Kidney (tissue), 14 donors: Measurements from ENCODE around the gene NT5E. TPM values are rescaled to one million over a fixed set of nuclear protein-coding genes. Genes with fewer than 3 reads are reported as not detected.

Experiments used
- DNase-seq, 5 donors: peaks; one replicate each; pipeline ENCODE4 v3.0.0-alpha.2; 2013 to 2020
- FAIRE-seq: peaks from 2 replicates; lab custom pipeline; 2012; peaks lifted over from hg19 to GRCh38; lab: Jason Lieb, UNC
- H3K27ac ChIP-seq, 2 donors: one replicate each; pipeline ENCODE4 v1.7.0; 2013; ENCODE audit warnings: low read depth in 2 of 2, low read length in 2 of 2, inconsistent platforms in 1 of 2
- H3K27me3 ChIP-seq: one replicate; pipeline ENCODE4 v1.7.1; 2013; ENCODE audit warnings: low read length, inconsistent platforms; ENCODE audit not compliant: control insufficient read depth, insufficient read depth
- H3K36me3 ChIP-seq, 3 donors: one replicate each; pipeline versions ENCODE4 v1.7.0 to v1.7.1; 2013; ENCODE audit warnings: low read length in 3 of 3, control low read depth in 1 of 3, inconsistent platforms in 1 of 3; ENCODE audit not compliant: insufficient read depth in 3 of 3, control insufficient read depth in 2 of 3
- H3K4me1 ChIP-seq, 3 donors: one replicate each; pipeline versions ENCODE4 v1.7.0 to v1.7.1; 2013; ENCODE audit warnings: low read length in 3 of 3, inconsistent platforms in 1 of 3, low read depth in 1 of 3; ENCODE audit not compliant: control insufficient read depth in 2 of 3, insufficient read depth in 2 of 3
- H3K4me3 ChIP-seq, 3 donors: one replicate each; pipeline versions ENCODE4 v1.7.0 to v1.8.1; 2013; ENCODE audit warnings: low read length in 3 of 3, control low read depth in 1 of 3, inconsistent platforms in 1 of 3
- H3K9ac ChIP-seq, 3 donors: one replicate each; pipeline versions ENCODE4 v1.7.0 to v1.7.1; 2013; ENCODE audit warnings: low read length in 3 of 3, control low read depth in 1 of 3, inconsistent platforms in 1 of 3
- H3K9me3 ChIP-seq, 3 donors: one replicate each; pipeline versions ENCODE4 v1.7.0 to v1.7.1; 2013; ENCODE audit warnings: low read length in 3 of 3, control low read depth in 1 of 3, inconsistent platforms in 1 of 3; ENCODE audit not compliant: control insufficient read depth in 2 of 3, insufficient read depth in 1 of 3
- intact Hi-C: fragments of 100-400 bp; cut with DNase I; formaldehyde crosslinking; loops from one replicate; pipeline ENCODE4 v1.11.1; 2022
- polyA plus RNA-seq: library from polyadenylated mRNA; stranded (reverse); fragments of 350-450 nt; fragmentation: Illumina TruSeq; extraction: RNeasy Lipid Tissue Mini Kit (QIAGEN cat#74804); gene quantifications from one replicate; pipeline ENCODE4 v1.2.3, GENCODE V29; 2014; ENCODE audit warnings: low read depth, low replicate concordance; ENCODE audit not compliant: insufficient read depth
- total RNA-seq: library from RNA; stranded (reverse); fragmentation: NEBNext Ultra II Directional; extraction: Animal tissue kit (Norgen Biotek cat#: 25700); gene quantifications from one replicate; pipeline ENCODE4 v1.2.1, GENCODE V29; 2021
- TF ChIP-seq, protein P1 (sequence below): IDR thresholded peaks from 3 replicates; pipeline ENCODE4 v1.5.1; 2012; ENCODE audit warnings: mild to moderate bottlenecking, moderate library complexity, borderline replicate concordance; ENCODE audit not compliant: insufficient read depth; ENCODE audit errors: extremely low read depth
- donor health status: control.
- donor health status: control.
- donor health status: control.
- donor health status: control.
- donor health status: control.
- donor health status: DM: yes; HTN: yes; CAD: no.
- donor health status: Normal renal cell carcinoma (clear cell type).

The NT5E gene
- total and polyA plus RNA-seq, 2 donors from 2014 or later = 13.1 to 41.0 TPM

DNA sequence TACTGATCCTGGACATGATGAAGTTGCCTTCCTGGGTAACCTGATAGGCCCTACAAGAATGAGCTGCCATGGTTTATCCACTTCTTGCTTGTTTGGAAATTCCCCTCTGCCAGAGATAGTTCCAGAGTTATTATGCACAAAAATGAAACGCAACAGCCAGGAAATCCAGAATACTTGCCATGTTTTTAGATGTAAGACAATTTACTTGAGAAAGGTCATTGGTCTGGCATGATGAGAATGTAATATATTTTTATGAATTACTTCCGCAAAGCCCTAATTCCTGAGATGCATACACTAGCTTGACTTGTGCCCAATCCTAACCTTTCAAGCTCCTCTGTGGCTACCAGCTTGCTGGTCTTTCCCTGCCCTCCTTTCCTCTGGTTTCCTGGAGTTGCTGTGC is 27.9 kb upstream of the NT5E start:
- Histone ChIP-seq H3K9me3 (peaks cover 0 to 4% (median 0%) of the 10 kb centered on the region in 3 donors), H3K36me3 (no peaks in the 10 kb centered on the region), H3K4me3 (no peak overlapping the region), H3K4me1 (no peaks in the 10 kb centered on the region), H3K27me3 (no peaks in the 10 kb centered on the region), H3K27ac (no peak overlapping the region), H3K9ac (no peak overlapping the region)
- FAIRE-seq (no peak), DNase-seq (no peak)
- TF ChIP-seq, protein P1, sequence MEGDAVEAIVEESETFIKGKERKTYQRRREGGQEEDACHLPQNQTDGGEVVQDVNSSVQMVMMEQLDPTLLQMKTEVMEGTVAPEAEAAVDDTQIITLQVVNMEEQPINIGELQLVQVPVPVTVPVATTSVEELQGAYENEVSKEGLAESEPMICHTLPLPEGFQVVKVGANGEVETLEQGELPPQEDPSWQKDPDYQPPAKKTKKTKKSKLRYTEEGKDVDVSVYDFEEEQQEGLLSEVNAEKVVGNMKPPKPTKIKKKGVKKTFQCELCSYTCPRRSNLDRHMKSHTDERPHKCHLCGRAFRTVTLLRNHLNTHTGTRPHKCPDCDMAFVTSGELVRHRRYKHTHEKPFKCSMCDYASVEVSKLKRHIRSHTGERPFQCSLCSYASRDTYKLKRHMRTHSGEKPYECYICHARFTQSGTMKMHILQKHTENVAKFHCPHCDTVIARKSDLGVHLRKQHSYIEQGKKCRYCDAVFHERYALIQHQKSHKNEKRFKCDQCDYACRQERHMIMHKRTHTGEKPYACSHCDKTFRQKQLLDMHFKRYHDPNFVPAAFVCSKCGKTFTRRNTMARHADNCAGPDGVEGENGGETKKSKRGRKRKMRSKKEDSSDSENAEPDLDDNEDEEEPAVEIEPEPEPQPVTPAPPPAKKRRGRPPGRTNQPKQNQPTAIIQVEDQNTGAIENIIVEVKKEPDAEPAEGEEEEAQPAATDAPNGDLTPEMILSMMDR = no peak
- intact Hi-C loops = no loop called here

DNA sequence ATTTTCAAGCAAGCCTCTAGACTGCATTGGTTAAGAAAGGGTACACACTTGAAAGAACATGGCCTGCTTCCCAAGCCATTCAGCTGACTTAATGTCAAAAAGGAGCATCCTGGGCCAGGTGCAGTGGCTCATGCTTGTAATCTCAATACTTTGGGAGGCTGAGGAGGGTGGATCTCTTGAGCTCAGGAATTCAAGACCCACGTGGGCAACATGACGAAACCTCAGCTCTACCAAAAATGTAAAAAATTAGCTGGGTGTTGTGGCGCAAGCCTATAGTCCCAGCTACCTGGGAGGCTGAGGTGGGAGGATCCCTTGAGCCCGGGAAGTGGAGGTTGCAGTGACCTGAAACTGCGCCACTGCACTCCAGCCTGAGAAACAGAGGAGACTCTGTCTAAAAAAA is 26.9 kb upstream of the NT5E start:
- Histone ChIP-seq H3K4me3 (no peak overlapping the region), H3K27ac (no peak overlapping the region), H3K9ac (no peak overlapping the region), H3K9me3 (peaks cover 0 to 4% (median 0%) of the 10 kb centered on the region in 3 donors), H3K36me3 (no peaks in the 10 kb centered on the region), H3K27me3 (no peaks in the 10 kb centered on the region), H3K4me1 (no peaks in the 10 kb centered on the region)
- TF ChIP-seq, protein P1 = no peak
- FAIRE-seq (no peak), DNase-seq (no peak)
- intact Hi-C loops = no loop called here

DNA sequence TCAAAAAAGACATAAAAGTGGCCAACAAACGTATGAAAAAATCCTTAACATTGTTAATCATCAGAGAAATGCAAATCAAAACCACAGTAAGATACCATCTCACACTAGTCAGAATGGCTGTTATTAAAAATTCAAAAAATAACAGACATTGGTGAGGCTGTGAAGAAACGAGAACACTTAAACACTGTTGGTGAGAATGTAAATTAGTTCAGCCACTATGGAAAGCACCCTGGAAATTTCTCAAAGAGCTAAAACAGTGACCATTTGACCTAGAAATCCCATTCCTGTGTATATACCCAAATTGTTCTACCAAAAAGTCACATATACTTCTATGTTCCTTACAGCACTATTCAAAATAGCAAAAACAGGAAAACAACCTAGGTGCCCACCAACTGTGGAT is 24.9 kb upstream of the NT5E start:
- no peak overlapping the region for H3K9ac ChIP-seq
- intact Hi-C loops = no loop called here
- no peaks in the 10 kb centered on the region for H3K4me1 ChIP-seq
- H3K27me3 ChIP-seq = no peaks in the 10 kb centered on the region
- TF ChIP-seq, protein P1 = no peak
- H3K27ac ChIP-seq = no peak overlapping the region
- H3K36me3 ChIP-seq = no peaks in the 10 kb centered on the region
- DNase-seq (no peak), FAIRE-seq (no peak)
- H3K9me3 ChIP-seq = peaks cover 0 to 4% (median 0%) of the 10 kb centered on the region in 3 donors
- no peak overlapping the region for H3K4me3 ChIP-seq

DNA sequence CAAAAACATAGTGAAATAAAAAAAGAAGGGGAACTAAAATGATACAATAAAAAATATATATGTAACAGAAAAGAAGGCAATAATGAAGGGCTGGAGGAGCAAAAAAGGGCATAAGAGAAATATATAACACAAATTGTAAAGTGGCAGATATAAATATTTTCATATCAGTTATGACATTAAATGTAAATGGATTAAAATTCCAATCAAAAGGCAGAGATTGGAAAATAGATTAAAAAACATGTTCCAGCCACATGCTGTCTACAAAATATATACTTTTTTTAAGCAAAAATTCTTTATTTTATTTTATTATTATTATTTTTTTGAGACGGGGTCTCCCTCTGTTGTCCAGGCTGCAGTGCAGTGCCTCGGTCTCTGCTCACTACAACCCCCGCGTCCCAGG is 23.9 kb upstream of the NT5E start:
- Histone ChIP-seq H3K4me1 (no peaks in the 10 kb centered on the region), H3K27me3 (no peaks in the 10 kb centered on the region), H3K9me3 (peaks cover 0 to 4% (median 0%) of the 10 kb centered on the region in 3 donors), H3K4me3 (no peak overlapping the region), H3K27ac (no peak overlapping the region), H3K36me3 (no peaks in the 10 kb centered on the region), H3K9ac (no peak overlapping the region)
- intact Hi-C loops = no loop called here
- TF ChIP-seq, protein P1 = no peak
- no peak for DNase-seq
- no peak for FAIRE-seq
